GM19240 (cell line): ENCODE data around the gene C1QTNF12.

Experiments used
- DNase-seq: peaks from one replicate; pipeline ENCODE4 v3.0.0; 2011; ENCODE audit warnings: low spot score; ENCODE audit not compliant: insufficient read length

The C1QTNF12 gene

DNA sequence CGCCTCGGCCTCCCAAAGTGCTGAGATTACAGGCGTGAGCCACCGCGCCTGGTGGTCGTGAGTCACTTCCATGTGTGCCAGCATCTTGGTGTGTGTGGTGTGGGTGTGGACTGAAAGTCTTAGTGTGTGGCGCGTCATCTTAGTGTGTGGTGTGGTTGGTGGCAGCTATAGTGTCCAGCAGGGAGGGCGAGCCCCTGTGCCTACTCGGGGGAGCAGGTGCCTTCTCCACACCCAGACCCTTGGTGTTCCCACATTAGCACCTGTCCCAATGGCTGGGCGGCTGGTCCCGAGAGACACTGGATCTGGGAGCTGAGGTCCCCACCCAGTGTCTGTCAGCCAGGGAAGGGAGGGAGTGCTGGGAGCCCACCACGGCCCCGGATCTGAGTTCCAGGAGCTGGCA, 36.5 kb upstream of the C1QTNF12 start:
- no peak for DNase-seq

DNA sequence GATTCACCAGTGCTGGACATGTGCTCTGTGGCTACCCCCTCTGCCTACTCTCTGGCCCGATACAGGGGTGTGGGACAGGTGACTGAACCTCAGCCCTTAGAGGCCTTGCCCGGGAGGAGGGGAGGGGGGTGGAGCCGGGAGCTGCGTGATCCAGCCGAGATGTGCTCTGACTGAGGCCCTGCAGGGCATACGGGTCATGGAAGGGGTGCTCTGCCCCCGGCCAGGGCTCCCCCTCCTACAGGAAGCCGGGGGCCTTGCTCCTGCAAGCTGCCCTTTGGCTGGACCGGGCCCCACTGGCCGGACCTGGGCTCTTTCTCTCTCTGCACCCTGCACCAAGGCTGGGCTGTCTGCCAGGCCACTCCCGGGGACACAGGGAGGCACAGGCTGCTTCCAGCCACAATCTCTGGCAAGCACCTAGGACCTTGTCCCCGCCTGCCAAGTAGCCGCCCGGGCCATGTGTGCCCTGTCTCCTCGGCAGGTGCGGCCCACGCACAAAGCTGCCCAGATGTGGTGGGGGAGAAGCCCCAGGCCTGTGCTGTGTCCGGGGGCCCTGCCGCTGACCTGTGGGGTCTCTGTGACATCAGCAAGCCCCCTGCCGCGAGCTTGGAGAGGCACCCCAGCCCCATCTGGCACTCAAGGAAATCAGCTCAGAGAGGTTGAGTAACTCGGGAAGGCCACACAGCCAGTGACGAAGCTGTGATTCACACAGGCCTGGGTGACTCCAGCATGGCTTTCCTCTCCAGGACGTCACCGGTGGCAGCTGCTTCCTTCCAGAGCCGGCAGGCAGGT, 35.2 kb upstream of the C1QTNF12 start:
- DNase-seq = no peak

DNA sequence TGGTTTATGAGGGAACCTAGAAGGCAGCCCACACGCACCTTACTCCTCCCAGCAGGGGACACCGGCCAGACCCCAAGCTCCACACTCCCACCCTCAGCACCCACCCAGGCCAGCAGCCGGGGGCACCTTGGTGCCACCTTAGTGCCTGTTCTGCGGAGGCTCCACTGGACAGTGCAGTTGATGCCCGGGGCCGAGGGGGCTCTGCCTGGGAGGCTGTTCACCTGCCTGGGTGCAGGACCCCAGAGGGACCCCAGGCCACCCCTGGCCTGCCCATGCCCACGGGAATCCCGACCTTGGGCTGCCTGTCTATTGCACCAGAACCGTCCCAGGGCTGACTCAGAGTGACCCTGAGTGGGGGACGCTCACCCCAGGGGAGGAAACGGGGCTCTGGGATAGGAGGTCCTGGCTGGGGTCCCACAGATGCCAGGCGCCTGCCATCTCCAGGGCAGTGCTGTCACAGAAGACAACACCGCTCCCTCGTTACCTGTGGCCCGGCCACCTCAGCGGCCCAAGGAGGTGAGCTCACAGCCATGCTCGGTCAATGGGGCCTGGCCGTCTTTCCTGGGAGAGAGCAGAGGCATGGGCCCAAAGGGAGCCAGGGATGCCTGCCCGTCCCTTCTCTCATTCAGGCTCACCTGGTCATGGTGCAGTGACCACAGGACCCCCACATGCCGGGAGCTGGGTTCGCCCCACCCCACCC, 34.4 kb upstream of the C1QTNF12 start:
- DNase-seq = no peak

DNA sequence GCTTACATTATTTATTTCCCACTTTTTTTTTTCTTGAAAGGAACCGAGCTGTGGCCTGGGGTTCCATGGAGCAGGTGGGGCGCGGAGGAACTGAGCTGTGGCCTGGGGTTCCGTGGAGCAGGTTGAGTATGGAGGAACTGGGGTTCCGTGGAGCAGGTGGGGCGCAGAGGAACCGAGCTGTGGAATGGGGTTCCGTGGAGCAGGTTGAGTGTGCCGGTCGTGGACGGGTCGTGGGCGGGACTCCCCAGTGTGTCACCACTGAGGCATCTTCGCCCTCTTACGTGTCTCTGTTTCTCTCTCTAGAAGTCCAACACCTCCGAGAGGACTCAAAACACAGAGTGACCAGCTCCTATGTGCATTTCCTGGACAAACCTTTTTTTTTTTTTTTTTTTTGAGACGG, 32.5 kb upstream of the C1QTNF12 start:
- DNase-seq = no peak

DNA sequence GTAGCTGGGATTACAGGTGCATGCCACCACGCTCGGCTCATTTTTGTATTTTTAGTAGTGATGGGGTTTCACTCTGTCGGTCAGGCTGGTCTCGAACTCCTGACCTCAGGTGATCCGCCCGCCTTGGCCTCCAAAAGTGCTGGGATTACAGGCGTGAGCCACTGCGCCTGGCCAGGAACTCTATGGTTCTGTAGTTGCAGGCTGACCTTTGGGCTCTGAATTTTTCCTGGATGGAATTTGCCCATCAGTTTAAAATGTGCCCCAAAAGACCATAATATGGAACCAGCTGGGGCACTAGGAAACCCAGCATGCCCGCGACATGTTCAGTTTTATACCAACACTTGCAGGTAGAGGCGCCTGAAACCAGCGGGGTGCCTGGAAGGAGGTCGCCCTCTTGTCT, 32.1 kb upstream of the C1QTNF12 start:
- no peak for DNase-seq

DNA sequence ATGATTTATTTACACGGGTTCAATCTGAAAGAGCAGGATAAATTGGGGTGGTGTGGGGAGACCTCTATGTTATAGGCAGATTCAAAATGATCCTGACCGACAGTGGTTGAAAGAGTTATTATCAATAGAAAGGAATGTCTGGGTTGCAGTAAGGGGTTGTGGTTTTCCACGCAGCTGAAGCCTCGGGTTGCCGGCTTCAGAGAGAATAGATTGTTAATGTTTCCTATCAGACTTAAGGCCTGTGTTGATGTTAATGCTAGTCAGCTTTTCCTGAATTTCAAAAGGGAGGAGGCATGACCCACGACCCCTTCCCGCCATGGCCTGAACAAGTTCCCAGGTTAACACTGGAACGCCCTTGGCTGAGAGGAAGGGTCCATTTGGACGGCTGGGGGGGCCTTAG, 29.3 kb upstream of the C1QTNF12 start:
- no peak for DNase-seq

DNA sequence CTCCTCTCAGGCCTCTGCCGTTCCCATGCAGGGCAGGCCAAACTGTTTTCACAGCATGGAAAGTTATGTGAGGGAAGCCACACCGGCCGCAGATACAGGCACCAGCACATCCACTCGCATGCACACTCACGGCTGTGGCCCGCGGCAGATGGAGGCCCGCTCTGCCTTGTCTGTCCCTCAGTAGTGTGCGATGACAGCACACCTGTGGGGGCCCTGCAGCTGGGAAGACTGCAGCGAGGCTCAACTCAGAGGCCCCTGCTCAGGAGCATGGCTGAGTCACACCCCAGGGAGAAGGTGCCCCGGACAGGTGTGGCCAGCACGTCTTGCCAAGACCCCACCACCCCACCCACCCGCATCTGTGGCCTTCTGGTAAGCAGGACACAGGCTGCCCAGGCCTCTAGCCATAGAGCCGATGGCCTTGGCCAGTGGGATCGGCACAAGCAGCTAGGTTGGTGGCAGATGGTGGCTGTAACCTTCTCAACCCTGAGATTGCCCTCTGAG, 28.5 kb upstream of the C1QTNF12 start:
- DNase-seq = no peak

DNA sequence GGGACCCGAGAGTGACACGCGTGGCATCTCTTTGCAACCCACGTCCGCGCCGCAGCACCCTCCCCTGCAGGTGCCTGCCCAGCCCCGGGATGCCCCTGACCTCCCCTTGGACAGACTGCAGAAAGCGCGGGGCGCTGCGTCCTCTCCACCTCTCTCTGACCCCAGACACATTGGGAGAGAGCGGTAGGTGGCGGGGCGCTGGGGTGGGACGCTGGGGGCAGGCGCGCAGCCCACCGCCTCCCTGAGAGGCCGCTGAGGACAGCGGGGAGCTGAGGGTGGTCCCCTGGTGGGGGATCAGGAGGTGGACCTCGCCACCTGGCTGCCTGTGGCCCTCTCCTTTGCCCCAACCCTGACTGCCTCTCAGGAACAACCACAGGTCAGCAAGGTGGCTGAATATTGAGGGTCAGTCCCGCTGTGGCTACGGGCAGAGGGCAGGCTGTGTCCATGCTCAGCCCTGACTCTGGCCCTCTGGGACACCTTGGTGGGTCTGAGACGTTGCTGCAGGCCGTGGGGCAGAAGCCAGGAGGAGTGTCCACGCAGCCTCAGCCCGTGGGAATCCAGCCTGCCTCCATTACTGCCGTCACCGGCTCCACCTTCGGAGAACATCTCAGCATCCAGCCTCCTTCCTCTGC, 27.9 kb upstream of the C1QTNF12 start:
- DNase-seq = no peak

DNA sequence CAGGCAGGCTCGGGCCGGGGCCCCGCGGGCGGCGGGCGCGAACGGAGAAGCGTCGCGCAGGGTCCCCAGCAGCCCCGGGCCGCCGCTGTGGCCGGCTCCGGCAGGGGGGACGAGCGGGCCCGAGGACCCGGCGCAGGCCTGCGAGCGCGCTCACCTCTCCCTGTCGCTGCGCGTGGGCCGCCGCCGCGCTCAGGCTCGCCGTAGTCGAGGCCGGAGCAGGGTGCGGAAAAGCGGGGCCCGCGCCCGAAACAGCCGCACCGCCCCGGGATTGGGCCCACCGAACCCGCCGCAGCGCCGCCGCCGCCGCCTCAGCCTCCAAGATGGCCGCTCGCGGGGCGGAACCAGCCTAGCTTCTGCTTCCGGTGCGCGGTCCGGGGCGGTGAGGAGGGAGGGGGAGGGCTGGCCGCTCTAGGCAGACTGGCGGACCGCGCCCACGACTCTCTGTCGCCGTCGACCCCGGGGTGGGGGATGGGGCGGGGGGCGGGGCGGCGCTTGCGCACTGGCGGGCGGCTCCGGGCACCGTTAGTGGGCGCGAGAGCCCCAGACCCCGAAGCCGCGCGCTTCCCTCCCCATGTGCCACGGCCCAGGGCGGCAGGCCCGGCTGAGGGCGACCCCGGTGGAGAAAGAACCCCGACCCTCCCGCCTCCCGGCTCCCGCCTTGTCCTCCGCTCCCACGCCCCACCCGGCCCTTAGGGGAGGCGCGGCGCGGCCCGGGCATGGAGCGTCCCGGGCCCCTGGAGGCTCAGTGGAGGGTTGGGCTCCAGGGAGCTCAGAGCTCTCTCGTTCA, 27.2 kb upstream of the C1QTNF12 start, which contains the start of gene UBE2J2:
Gene UBE2J2, minus strand, starts transcription at position 343 of the 787 bp plus-strand sequence. CDS start 5,862 bp downstream, outside the sequence.
- DNase-seq = peak; percentile 98

DNA sequence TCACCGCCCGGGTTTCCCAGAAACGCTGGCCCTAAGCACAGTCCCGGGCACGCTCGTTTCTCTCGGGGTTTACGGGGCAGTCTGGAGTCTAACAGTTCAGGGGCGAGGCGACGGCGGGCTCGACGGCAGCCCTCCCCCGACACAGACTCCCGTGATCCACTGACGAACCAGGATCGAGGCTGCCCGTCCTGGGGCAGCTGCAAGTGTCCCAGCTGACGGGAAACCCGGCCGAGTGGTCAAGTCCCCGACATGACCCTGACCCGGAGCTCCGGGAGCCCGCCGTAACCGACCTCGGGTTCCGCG, 26.6 kb upstream of the C1QTNF12 start:
- DNase-seq = no peak

DNA sequence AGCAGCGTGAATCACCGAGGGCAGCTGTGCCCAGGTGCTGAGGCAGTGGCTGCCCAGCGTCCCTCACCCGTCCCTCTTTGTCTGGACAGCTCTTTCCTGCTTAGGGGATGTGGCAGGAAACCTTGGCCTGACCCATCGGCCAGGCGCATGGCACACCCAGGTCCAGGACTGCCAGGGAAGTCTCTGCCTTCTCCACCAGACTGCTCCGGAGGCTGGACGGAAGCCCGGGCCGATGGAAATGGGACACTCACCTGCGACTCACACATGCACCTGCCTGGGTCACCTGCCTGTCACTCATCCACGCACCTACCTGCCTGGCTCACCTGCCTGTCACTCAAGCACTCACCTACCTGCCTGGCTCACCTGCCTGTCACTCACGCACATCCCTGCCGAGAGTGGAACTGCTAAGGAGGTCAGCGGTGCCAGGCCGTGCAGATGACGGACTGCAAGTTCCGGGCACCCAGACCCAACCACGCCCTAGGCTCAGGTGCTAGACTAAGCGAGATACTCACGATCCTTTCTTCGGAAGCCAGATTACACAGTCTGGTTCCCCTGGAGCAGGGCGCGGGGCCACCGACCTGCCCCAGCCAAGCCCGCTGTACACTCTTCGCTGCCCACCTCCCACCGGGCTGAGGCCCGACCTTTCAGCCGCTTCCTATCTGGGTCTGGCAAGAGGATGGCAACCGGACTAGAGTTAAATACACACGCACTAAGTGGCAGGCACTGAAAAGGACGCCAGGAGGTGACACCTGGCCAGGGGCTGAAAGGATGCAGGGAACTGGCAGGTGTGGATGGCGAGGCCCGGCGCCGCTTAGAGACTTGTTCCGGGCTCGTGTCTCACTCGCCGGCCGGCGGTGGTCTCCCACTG, 26.1 kb upstream of the C1QTNF12 start:
- DNase-seq = no peak

DNA sequence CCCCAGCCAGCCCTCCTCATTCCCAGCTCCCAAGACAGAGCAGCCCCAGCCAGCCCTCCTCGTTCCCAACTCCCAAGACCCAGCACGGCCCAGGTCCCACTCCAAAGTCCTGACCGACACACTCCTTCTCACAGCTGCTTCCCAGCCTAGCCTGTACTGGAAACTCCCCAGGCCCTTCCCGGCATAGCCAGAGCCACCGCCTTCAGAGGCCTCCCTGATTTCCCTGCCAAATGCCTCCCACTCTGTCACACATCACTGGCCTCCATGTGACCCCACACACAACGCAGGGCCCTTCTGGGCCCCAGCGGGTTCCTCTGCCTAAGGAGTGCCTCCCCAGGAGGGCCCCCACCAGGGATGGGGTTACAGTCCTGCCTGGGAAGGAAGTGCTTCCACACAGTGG, 24.3 kb upstream of the C1QTNF12 start:
- DNase-seq = no peak

DNA sequence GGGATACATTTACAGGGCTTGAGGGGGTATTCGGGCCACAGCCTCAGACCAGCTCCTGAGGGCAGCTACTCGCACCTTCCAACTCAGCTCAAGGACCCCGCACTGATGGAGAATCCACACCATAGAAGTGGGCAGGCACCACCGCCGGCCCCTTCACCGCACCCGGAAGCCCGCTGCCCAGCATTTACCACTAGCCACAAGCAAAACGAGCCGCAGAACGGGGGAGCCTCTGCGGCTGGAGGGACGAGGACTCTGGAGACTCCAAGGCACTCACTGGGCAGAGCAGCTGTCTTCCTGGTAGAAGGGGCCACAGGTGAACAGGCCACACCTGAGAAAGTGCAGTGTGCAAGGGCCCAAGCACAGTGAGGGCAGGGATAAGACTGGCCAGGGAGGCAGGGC, 21.8 kb upstream of the C1QTNF12 start:
- no peak for DNase-seq

DNA sequence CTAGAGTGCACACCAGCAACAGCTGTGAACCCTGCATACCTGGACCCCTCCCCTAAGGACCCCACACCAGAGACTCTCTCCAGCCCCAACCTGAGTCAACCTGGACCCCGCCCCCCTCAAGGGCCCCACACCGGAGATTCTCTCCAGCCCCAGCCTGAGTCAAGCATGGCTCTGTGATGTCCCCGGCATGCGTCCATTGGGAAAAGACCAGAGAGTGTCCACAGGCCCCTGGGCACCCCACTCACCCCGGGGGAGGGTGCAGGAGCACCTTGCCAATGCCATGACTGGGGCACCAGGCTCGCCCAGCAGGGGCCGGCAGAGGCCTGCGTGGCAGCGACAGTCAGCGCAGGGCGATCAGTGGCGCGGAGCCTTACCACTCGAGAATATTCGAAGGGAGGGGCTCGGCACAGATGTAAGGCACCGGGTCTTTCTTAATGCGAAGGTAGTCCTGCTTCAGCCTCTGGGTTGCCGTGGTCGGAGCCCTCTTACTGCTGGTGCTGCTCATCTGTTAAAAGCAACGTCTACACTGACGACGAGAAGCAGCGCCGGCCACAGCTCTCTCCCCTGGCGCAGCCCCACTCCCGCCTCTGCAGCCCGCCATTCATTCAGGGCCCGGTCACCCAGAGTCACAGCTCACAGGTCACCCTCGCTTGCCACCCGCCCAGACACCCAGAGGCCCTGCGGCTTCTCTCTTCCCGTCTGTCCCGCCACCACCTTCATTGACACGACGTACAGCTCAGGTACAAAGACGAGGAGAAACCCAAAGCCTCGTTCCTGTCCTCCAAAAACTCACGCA, 21.2 kb upstream of the C1QTNF12 start:
- DNase-seq = no peak

DNA sequence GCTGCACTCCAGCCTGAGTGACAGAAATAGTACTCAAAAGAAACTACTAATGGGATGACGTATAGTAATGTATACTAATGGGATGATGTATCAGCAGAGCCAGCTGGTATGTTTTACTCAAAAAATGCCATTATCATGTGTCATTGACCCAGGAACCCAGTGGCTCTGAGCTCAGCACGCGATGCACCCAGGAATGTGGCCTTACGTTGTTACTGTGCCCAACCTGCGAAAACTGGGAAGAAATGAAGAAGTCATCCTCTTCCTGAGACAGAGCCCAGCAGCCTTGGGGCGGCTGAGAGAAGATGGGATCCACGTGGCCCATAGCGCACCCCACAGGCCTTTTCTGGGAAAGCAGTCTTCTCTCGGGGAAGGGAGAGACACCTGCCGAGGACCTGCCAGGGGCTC, 18.3 kb upstream of the C1QTNF12 start:
- DNase-seq = no peak

DNA sequence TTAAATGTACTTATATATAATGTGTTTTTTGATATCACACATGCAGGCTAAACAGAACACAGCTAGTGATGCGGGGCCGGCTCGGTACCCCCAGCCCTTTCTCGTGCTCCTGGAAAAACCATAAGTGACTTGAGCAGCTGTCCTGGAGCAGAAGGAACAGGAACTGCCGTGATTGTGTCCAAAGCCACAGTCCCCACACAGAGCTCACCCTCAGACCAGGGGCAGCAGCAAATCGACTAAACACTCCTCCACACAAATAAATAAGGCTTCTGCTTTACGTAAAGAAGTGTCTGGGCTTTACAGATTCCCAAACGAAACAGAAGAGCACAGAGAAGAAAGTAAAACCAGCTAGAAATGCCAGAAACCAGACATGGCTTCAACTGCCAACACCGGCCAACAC, 17.5 kb upstream of the C1QTNF12 start:
- no peak for DNase-seq

DNA sequence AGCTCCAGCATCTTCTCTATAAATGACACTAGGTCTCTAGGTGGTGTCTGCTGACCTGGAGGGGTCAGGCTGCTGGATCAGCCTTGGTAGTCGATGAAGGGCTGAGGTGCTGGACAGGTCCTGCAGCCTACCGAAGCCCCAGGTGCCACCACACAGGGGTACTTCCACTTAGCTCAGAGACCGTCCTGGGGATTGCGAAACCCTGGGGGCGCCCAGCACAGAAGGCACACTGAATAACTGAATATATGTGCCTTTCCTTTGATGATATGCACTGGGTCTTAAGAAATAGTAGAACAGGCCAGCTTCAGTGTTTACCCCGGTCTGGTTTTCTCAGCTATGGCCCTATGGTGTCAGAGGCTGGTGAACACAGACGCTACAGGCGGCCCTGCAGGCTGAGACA, 16.2 kb upstream of the C1QTNF12 start:
- no peak for DNase-seq

DNA sequence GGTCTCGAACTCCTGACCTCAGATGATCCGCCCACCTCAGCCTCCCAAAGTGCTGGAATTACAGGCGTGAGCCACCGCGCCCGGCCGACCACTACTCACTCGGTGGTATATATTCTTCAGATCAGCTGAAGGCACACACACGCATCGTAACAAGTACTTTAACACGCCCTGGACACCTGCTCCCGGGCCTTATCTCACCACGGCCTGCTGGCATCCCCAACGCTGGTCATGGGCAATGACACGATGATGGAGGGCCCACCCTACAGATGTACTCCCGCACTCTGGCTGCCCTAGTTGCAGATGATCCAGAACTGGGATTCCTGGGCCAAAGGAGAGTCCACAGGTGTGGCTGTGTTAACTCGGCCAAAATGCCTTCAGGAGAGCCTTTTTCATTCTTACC, 15.5 kb upstream of the C1QTNF12 start:
- no peak for DNase-seq

DNA sequence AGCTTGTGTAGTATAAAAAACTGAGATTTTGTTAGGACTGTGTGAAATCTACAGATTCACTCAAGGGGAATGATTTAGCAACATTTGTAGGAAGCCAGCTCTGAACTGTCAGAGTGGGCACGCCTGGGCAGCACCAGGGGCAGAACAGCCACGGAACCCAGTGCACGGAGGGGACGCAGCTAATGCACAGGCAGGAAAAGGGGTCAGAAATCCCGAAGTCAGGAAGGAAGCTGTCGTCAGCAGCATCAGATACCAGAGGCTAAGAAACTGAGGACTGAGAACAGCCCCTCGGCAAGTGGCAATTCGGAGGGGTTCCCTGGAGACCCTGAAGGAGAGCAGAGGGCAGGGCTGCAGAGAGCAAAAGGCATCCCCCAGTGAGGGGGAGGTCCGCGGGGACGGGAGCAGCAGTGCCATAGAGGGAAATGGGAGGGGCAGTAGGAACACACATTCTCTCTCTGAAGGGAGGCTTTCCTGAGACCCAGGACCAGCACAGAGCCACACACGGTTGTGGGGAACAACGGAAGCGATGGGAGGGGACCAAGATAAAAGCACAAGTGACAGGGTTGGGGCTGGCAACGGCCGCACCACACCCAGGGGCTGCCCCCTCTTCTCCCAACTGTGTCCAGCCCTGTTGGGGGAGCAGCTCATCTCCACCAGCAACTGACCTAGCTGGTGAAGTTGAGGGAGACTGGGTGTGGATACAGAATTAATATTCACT, 14.5 kb upstream of the C1QTNF12 start:
- no peak for DNase-seq
